Epithelial cell of esophagus (primary cell): ENCODE results near the gene PMF1.

Experiments
- DNase-seq: peaks from one replicate; pipeline ENCODE4 v3.0.0; 2010; ENCODE audit warnings: low read depth
- H3K4me3 ChIP-seq: 2 replicates; pipeline ENCODE4 v1.5.1; 2011; ENCODE audit warnings: mild to moderate bottlenecking, low read length, control low read depth
- CTCF ChIP-seq: IDR thresholded peaks from 2 replicates; pipeline ENCODE4 v1.5.1; 2011; ENCODE audit warnings: low read depth, mild to moderate bottlenecking, low read length, control low read depth, inconsistent platforms; ENCODE audit not compliant: insufficient read depth; ENCODE audit errors: missing control alignments

PMF1 gene

GRCh38 chr1:156193208-156193487 is 19.7 kb upstream of the PMF1 start:
- H3K4me3 ChIP-seq: peak overlapping the region; percentile 99
- no peak for TF ChIP-seq CTCF
- no peak for DNase-seq

GRCh38 chr1:156193488-156194299 is 19.1 kb upstream of the PMF1 start, which contains the start of gene SLC25A44:
Gene SLC25A44, plus strand, starts transcription at chr1:156194104. Its CDS starts 5,744 bp downstream, at chr1:156199848.
- TF ChIP-seq CTCF: peak; percentile 63
- DNase-seq: peak; percentile 100
- peak within 1 kb of the TSS; percentile 99 for H3K4me3 ChIP-seq

- H3K4me3 ChIP-seq: peak overlapping the region; percentile 99
- DNase-seq: peak; percentile 10
- TF ChIP-seq CTCF: no peak
These were observed 18.5 kb upstream of the PMF1 start for GRCh38 chr1:156194300-156194652.

- no peak for DNase-seq
- H3K4me3 ChIP-seq: no peak overlapping the region
- no peak for TF ChIP-seq CTCF
These were observed 17.0 kb upstream of the PMF1 start for GRCh38 chr1:156195853-156196252.

- no peak overlapping the region for H3K4me3 ChIP-seq
- TF ChIP-seq CTCF: no peak
- no peak for DNase-seq
These were observed 16.4 kb upstream of the PMF1 start for GRCh38 chr1:156196445-156196844.

- no peak overlapping the region for H3K4me3 ChIP-seq
- DNase-seq: no peak
- no peak for TF ChIP-seq CTCF
These were observed 13.9 kb upstream of the PMF1 start for GRCh38 chr1:156198831-156199349.

- TF ChIP-seq CTCF: no peak
- no peak for DNase-seq
- no peak overlapping the region for H3K4me3 ChIP-seq
These were observed 12.8 kb upstream of the PMF1 start for GRCh38 chr1:156200044-156200443.
